AG09309 (cell line): ENCODE results near the gene SCRN1.

ENCODE experiments used
- DNase-seq: peaks from one replicate; pipeline ENCODE4 v3.0.0-alpha.2; 2010; ENCODE audit warnings: low read depth
- H3K4me3 ChIP-seq: 2 replicates; pipeline ENCODE4 v1.5.1; 2011; ENCODE audit warnings: mild to moderate bottlenecking, low read depth, low read length, moderate library complexity; ENCODE audit not compliant: control insufficient read depth
- CTCF ChIP-seq: IDR thresholded peaks from 2 replicates; pipeline ENCODE4 v1.5.1; 2011; ENCODE audit warnings: mild to moderate bottlenecking, low read depth, low read length, inconsistent platforms; ENCODE audit not compliant: insufficient read depth, control insufficient read depth; ENCODE audit errors: missing control alignments

The SCRN1 gene

GRCh38 chr7:29958667-29959358 lies 30.8 kb downstream of the SCRN1 start:
- TF ChIP-seq CTCF: no peak
- no peak overlapping the region for H3K4me3 ChIP-seq
- DNase-seq: no peak

GRCh38 chr7:29957521-29958310 lies 31.9 kb downstream of the SCRN1 start:
- H3K4me3 ChIP-seq: no peak overlapping the region
- no peak for DNase-seq
- TF ChIP-seq CTCF: no peak

- TF ChIP-seq CTCF: no peak
- no peak for DNase-seq
- H3K4me3 ChIP-seq: no peak overlapping the region
These were observed 33.1 kb downstream of the SCRN1 start for GRCh38 chr7:29956487-29956836.

GRCh38 chr7:29955799-29956486 lies 33.7 kb downstream of the SCRN1 start:
- DNase-seq: no peak
- TF ChIP-seq CTCF: no peak
- no peak overlapping the region for H3K4me3 ChIP-seq

- no peak for TF ChIP-seq CTCF
- DNase-seq: no peak
- H3K4me3 ChIP-seq: no peak overlapping the region
These were observed 34.4 kb downstream of the SCRN1 start for GRCh38 chr7:29955075-29955792.

GRCh38 chr7:29953726-29954347 lies 35.8 kb downstream of the SCRN1 start:
- no peak for TF ChIP-seq CTCF
- DNase-seq: peak; percentile 23
- H3K4me3 ChIP-seq: no peak overlapping the region
